GM10248 (cell line): Measurements from ENCODE around the gene SEC31A.
"Not testable (repeated sequence)": the region's sequence is repeated elsewhere in the genome, so short reads cannot be mapped to it uniquely, and the experiment has no call there.

ENCODE experiments used
- CTCF ChIA-PET: fragments of 300-600 bp; sonication (Branson Sonifier 250); formaldehyde crosslinking; extraction: SDS; loops from one replicate; lab custom pipeline; 2021; ENCODE audit warnings: antibody characterized with exemption; lab: Yijun Ruan, JAX
- POLR2A ChIA-PET: fragments of 350-650 bp; sonication (Branson Sonifier 250); formaldehyde crosslinking; extraction: SDS; loops from one replicate; lab custom pipeline; 2020; ENCODE audit warnings: antibody characterized with exemption; lab: Yijun Ruan, JAX
- DNase-seq: peaks from one replicate; pipeline ENCODE4 v3.0.0; 2012; ENCODE audit errors: extremely low spot score
- CTCF ChIP-seq: IDR thresholded peaks from 2 replicates; pipeline ENCODE4 v1.5.1; 2012; ENCODE audit warnings: mild to moderate bottlenecking, low read depth; ENCODE audit errors: extremely low read depth, missing control alignments, control extremely low read depth

The SEC31A gene

DNA sequence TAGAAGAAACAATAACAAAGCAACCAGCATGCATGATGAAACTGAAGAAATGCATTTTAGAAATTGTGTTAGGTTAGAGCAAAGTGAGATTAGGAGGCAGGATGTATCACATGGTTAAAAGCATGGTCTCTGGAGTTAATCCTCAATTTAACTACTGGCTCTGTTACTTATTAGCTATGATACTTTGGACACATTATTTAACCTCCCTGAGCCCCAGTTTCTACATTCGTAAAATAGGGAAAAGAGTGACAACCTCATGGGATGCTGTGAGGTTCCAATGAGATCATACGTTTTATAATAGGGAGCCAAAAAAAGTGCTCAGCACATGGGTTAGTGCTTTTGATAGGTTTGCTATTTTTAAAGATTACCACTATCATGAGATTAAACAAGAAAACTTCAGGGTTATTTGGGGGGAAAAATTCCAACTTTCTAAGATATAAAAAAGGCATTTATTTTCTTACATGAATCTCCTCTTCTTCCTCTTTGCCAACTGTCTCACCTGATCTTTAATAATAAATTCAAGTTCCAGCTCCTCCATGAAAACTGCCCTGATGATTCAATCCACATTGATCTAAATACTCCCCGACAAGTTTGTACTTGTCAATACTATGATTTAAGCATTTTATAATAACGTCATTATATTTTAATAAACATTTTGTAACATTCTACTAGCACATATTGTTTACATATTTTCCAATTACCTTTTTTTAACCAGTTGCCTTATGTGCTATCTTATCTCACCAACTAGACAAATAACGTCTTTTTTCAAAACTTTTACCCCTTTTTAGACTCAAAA lies 4.6 kb downstream of the SEC31A start:
- POLR2A ChIA-PET: interaction anchor here (0.6 to 1.7 kb wide), 2 partner anchors 10 to 14 kb away, joined by 3 to 4 read pairs; no protein-coding TSS in a partner anchor
- no peak for DNase-seq
- TF ChIP-seq CTCF: no peak
- CTCF ChIA-PET: interaction anchor here (1.3 to 2.1 kb wide), 3 partner anchors 14 to 34 kb away, joined by 3 to 7 read pairs (median 5); no protein-coding TSS in a partner anchor

DNA sequence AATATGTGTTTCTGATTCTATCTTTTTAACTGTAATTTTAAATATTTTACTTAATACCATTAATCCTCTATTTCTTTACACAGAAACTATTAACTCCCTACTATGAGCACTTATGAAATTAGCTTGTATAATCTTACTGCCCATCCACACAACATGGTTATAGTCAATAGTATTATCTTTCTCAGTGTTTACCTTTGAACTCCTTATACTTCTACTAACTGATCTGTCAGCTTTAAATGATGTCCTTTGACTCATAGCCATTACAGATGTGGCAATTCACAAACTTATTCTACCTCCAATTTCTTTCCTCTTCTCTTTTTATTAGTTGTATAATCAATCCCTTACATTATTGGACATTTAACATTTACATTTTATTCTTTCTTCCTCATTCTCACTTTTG lies 5.5 kb downstream of the SEC31A start:
- TF ChIP-seq CTCF: no peak
- CTCF ChIA-PET: interaction anchor here (0.7 to 2.1 kb wide), 3 partner anchors 9 to 33 kb away, joined by 3 to 7 read pairs (median 5); no protein-coding TSS in a partner anchor
- POLR2A ChIA-PET: interaction anchor here (1.7 kb wide), 1 partner anchor 14 kb away, joined by 4 read pairs; no protein-coding TSS in a partner anchor

GRCh38 chr4:82868572-82868971 lies 22.4 kb downstream of the SEC31A start:
- no peak for TF ChIP-seq CTCF
- ChIA-PET POLR2A (no interaction called here), CTCF (interaction anchor here (1.6 kb wide), 1 partner anchor 9 kb away, joined by 6 read pairs; no protein-coding TSS in a partner anchor)
- DNase-seq: no peak

More for the DNA sequence above, 5.5 kb downstream of the SEC31A start:
- no peak for DNase-seq

DNA sequence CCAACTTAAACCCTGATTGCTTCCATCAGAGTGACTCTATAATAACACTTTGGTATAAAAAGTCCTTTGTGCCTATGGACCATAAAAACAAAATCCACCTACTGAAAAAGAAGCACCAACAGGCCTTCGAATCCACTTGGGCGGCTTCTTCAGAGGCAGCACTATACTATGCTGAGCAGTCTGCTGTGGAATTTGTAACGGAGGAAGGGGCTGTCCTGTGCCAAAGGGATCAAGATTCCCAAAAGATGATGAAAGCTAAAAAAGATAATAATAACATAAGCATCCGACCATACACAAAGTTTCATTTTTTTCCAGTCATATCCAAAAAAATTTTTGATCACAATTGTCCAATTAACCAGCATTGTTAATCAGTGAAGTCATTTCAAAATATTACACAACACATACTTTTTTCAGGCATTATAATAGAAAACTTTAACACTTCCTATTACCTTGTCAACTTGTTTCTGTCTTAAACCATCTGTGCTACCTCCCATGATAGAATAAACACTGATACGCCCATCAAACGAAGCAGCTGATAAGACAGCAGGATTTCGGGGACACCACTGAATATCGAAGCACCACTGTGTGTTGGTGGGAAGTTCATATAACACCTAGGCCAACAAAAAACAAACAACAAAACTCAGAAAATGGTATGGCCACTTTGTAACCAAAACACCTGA lies 24.1 kb downstream of the SEC31A start:
- no peak for TF ChIP-seq CTCF
- POLR2A ChIA-PET: interaction anchor here (0.7 kb wide), 1 partner anchor 204 kb away, joined by 3 read pairs; no protein-coding TSS in a partner anchor
- DNase-seq: no peak
- CTCF ChIA-PET: interaction anchor here (1.2 to 3.0 kb wide), 3 partner anchors 10 to 15 kb away, joined by 5 to 6 read pairs (median 6); no protein-coding TSS in a partner anchor

DNA sequence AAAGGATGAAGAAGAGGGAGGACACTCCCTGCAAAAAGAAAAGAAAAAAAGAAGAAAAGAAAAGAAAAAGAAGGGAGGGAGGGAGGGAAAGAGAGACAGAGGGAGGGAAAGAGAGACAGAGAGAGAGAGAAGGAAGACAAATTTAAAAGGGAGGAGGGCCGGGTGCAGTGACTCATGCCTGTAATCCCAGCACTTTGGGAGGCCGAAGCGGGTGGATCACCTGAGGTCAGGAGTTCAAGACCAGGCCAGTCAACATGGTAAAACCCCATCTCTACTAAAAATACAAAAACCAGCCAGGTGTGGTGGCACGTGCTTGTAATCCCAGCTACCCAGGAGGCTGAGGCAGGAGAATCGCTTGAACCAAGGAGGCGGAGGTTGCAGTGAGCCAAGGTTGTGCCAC lies 24.9 kb downstream of the SEC31A start:
- ChIA-PET POLR2A (interaction anchor here (0.6 to 0.7 kb wide), 2 partner anchors 22 to 589 kb away, joined by 4 to 6 read pairs; no protein-coding TSS in a partner anchor), CTCF (interaction anchor here (1.1 to 3.0 kb wide), 3 partner anchors 14 to 20 kb away, joined by 3 to 6 read pairs (median 3); no protein-coding TSS in a partner anchor)
- not testable (repeated sequence) for DNase-seq

GRCh38 chr4:82865592-82865991 lies 25.4 kb downstream of the SEC31A start:
- ChIA-PET POLR2A (interaction anchor here (0.6 to 0.7 kb wide), 2 partner anchors 23 to 589 kb away, joined by 4 to 6 read pairs; no protein-coding TSS in a partner anchor), CTCF (interaction anchor here (1.1 to 3.0 kb wide), 4 partner anchors 13 to 21 kb away, joined by 3 to 6 read pairs (median 4); no protein-coding TSS in a partner anchor)
- TF ChIP-seq CTCF: no peak
- DNase-seq: no peak
